Brain microvascular endothelial cell (primary cell): ENCODE data around the gene GDF10.

ENCODE experiments used
- DNase-seq: peaks from one replicate; pipeline ENCODE4 v3.0.0-alpha.2; 2020
- H3K27ac ChIP-seq: fragments of 250-450 bp; sonication (Bioruptor Pico); 2 replicates; pipeline ENCODE4 v1.5.1; 2020; ENCODE audit warnings: mild to moderate bottlenecking, moderate library complexity
- H3K27me3 ChIP-seq: fragments of 250-450 bp; sonication (Bioruptor Pico); replicated peaks from 2 replicates; pipeline ENCODE4 v1.5.1; 2020; ENCODE audit warnings: mild to moderate bottlenecking
- H3K36me3 ChIP-seq: fragments of 250-450 bp; sonication (Bioruptor Pico); replicated peaks from 2 replicates; pipeline ENCODE4 v1.5.1; 2020; ENCODE audit warnings: mild to moderate bottlenecking
- H3K4me3 ChIP-seq: 2 replicates; pipeline ENCODE4 v1.5.1; 2011; ENCODE audit warnings: low read depth, mild to moderate bottlenecking, control low read depth, low read length, moderate library complexity
- in situ Hi-C: cut with HindIII; loops from 2 replicates; pipeline ENCODE4 v1.10.0; 2017; ENCODE audit warnings: low sequenced_read_pairs, low pct_ligation_motif_present
- TF ChIP-seq, protein P1 (sequence below): IDR thresholded peaks from 2 replicates; pipeline ENCODE4 v1.5.1; 2011; ENCODE audit warnings: low read depth, mild to moderate bottlenecking, moderate library complexity, low read length, control low read depth, inconsistent platforms; ENCODE audit errors: missing control alignments

GDF10 gene

DNA sequence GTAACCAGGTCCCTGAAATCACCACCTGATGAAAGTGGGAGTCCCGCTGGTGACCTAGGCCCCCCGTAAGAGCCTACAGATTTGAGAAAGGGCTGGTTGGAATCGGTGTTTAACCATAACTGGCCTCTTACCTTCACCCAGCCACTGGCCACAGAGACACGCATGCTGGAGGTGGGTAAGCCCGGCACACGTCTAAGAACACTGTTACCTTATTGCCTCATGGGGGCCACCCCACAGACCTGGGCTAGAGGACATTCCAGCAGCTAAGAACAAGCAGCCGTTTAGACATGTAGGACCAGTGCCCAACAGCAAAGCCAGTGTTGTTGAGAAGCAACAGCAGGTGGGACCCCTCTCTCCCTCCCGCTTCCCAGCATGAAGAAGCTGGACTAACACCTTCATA lies 19.8 kb downstream of the GDF10 start:
- TF ChIP-seq, protein P1, sequence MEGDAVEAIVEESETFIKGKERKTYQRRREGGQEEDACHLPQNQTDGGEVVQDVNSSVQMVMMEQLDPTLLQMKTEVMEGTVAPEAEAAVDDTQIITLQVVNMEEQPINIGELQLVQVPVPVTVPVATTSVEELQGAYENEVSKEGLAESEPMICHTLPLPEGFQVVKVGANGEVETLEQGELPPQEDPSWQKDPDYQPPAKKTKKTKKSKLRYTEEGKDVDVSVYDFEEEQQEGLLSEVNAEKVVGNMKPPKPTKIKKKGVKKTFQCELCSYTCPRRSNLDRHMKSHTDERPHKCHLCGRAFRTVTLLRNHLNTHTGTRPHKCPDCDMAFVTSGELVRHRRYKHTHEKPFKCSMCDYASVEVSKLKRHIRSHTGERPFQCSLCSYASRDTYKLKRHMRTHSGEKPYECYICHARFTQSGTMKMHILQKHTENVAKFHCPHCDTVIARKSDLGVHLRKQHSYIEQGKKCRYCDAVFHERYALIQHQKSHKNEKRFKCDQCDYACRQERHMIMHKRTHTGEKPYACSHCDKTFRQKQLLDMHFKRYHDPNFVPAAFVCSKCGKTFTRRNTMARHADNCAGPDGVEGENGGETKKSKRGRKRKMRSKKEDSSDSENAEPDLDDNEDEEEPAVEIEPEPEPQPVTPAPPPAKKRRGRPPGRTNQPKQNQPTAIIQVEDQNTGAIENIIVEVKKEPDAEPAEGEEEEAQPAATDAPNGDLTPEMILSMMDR: no peak
- Histone ChIP-seq H3K36me3 (no peaks in the 10 kb centered on the region), H3K27ac (no peak overlapping the region), H3K27me3 (no peaks in the 10 kb centered on the region), H3K4me3 (no peak overlapping the region)
- DNase-seq: no peak
- in situ Hi-C loops: loop anchor here (25.0 kb wide), 1 partner anchor 282 kb away; no protein-coding TSS in a partner anchor

DNA sequence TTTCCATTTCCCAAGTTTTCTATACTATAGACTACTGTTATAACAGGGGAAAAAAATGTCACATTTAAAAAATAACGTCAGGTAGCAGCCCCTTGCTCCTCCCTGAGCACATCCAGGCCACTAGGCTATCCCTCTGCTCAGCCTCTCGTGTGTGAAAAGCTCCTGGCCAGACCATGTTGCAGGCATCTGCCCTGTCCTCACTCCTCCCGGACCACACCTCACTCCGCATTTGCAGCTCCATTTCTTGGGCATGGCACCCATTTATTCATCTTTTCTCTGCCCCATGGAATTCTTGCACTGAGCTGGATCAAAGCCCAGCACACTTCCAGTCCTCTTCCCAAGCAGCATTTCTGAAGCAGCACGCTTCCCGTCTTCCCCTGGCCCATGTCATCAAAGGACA lies 20.8 kb downstream of the GDF10 start:
- Histone ChIP-seq H3K27ac (no peak overlapping the region), H3K4me3 (no peak overlapping the region), H3K36me3 (no peaks in the 10 kb centered on the region), H3K27me3 (no peaks in the 10 kb centered on the region)
- in situ Hi-C loops: loop anchor here (25.0 kb wide), 1 partner anchor 284 kb away; no protein-coding TSS in a partner anchor
- TF ChIP-seq, protein P1: no peak
- no peak for DNase-seq

DNA sequence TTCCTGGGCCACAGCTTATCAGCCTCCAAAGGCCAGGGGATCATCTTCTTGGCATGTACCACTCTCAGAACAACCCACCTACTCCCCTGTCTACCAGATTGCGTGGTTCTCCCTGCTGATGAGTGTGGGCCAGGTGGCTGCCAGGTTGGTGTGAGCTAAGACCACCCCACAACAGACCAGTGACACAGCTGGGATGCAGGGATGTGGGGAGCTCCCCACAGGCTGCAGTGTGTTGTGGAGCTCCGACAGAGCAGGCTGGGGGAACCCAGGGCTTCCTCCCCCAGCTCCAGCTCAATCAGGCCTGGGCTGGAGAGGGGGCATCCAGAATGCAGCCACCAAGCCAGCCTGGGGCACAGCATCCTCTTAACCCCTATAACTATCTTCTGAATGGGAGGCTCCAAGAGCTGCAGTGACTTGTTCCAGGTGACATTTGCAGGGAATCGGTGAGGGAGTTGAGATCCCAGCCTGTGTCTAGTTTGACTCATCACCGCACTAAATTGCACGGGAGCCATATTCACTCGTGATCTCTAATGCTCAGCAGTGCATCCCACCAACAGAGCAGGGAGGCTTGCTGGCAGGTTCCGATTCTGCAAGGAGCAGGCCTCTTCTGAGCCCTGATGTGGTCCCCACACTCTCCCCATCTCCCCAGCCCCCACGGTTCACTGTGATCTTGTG lies 21.7 kb downstream of the GDF10 start:
- DNase-seq: no peak
- Histone ChIP-seq H3K4me3 (no peak overlapping the region), H3K27me3 (no peaks in the 10 kb centered on the region), H3K36me3 (no peaks in the 10 kb centered on the region), H3K27ac (no peak overlapping the region)
- TF ChIP-seq, protein P1: no peak
- in situ Hi-C loops: loop anchor here (25.0 kb wide), 1 partner anchor 284 kb away; no protein-coding TSS in a partner anchor

DNA sequence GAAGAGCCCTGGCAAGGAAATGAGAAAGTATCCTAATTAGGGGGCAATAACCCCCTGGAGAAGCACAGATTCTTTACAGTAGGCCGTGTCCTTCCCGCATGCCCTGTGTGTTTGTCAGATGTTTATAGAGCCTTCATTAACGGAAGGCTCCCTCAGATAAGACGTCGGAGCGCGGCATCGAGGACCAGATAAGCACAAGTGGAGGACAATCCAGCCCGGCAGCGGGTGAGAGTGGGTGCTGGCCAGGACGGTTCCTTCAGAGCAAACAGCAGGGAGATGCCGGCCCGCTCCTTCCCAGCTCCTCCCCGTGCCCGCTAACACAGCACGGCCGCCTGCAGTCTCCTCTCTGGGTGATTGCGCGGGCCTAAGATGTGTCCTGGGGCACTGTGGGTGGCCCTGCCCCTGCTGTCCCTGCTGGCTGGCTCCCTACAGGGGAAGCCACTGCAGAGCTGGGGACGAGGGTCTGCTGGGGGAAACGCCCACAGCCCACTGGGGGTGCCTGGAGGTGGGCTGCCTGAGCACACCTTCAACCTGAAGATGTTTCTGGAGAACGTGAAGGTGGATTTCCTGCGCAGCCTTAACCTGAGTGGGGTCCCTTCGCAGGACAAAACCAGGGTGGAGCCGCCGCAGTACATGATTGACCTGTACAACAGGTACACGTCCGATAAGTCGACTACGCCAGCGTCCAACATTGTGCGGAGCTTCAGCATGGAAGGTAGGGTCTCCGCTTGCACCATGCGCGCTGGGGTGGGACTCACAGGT lies 22.5 kb downstream of the GDF10 start, which contains the start of gene GDF2:
Gene GDF2, plus strand, starts transcription at position 155 of the 762 bp plus-strand sequence. Its CDS starts 215 bp downstream, at position 370.
- no peak within 1 kb of the TSS for H3K27ac ChIP-seq

DNA sequence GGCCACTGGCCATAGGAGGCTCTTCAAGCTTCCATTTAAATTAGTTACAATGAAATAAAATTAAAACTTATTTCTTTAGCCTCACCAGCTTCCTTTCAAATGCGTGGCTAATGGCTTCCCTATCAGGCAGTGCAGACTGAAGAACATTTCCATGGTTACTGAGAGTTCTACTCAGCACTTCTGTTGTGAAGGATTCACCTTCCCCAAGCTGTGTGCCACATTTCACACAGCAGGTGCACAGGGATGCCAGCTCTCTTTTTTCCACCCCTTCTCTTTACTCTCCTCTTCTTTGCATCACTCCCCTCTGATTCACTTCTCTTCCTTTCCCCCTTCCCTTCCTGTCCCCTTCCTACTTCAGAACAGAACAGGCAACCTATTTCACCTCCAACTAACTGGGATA lies 23.1 kb downstream of the GDF10 start:
- no peak for DNase-seq
- TF ChIP-seq, protein P1: no peak
- H3K36me3 ChIP-seq: no peaks in the 10 kb centered on the region

More for the DNA sequence above, 22.5 kb downstream of the GDF10 start, which contains the start of gene GDF2:
- in situ Hi-C loops: loop anchor here (25.0 kb wide), 1 partner anchor 285 kb away; no protein-coding TSS in a partner anchor
- H3K27me3 ChIP-seq: no peaks in the 10 kb centered on the region
- DNase-seq: no peak
- H3K4me3 ChIP-seq: no peak within 1 kb of the TSS
- TF ChIP-seq, protein P1: no peak
- no peaks in the 10 kb centered on the region for H3K36me3 ChIP-seq

More for the DNA sequence above, 23.1 kb downstream of the GDF10 start:
- Histone ChIP-seq H3K27ac (no peak overlapping the region), H3K4me3 (no peak overlapping the region), H3K27me3 (no peaks in the 10 kb centered on the region)
- in situ Hi-C loops: loop anchor here (25.0 kb wide), 1 partner anchor 286 kb away; no protein-coding TSS in a partner anchor
